Stimulated activated naive CD8-positive, alpha-beta T cell treated with anti-CD3 and anti-CD28 coated beads, Interleukin-15, amount 100 ng/mL, for 72 hours (primary cell): ENCODE data around the gene CUL4B.
"Not testable (repeated sequence)": the region's sequence is repeated elsewhere in the genome, so short reads cannot be mapped to it uniquely, and the experiment has no call there.

ENCODE experiments used
- ATAC-seq: fragments of 150-1000 bp; cut with Tn5 transposase; 2 replicates; pipeline ENCODE4 v1.10.0; 2021; ENCODE audit warnings: mild to moderate bottlenecking, moderate library complexity
- DNase-seq, 2 donors: peaks; one replicate each; pipeline ENCODE4 v3.0.0; 2021 to 2022
- H3K27ac Mint-ChIP-seq, 2 donors: one replicate each; pipeline ENCODE4 v1.8.0; 2022; ENCODE audit warnings: mild to moderate bottlenecking in 2 of 2, mixed read lengths in 2 of 2, moderate library complexity in 2 of 2
- H3K27me3 Mint-ChIP-seq: one replicate; pipeline ENCODE4 v1.8.0; 2022; ENCODE audit warnings: mixed read lengths
- H3K4me1 Mint-ChIP-seq: one replicate; pipeline ENCODE4 v1.8.0; 2022; ENCODE audit warnings: mild to moderate bottlenecking, mixed read lengths
- H3K4me3 Mint-ChIP-seq, 2 donors: one replicate each; pipeline ENCODE4 v1.8.0; 2022; ENCODE audit warnings: mild to moderate bottlenecking in 2 of 2, mixed read lengths in 2 of 2, moderate library complexity in 1 of 2
- H3K9me3 Mint-ChIP-seq, 2 donors: one replicate each; pipeline ENCODE4 v1.8.0; 2022; ENCODE audit warnings: mixed read lengths in 2 of 2

CUL4B gene

GRCh38 chrX:120560842-120561633 is at the start of gene CUL4B:
CUL4B (minus strand) TSS chrX:120560962; CDS start chrX:120560638, 324 bp downstream.
- ATAC-seq (peak; percentile 92), DNase-seq (peak; percentile 86 to 92)
- Mint-ChIP-seq H3K9me3 (no peaks in the 10 kb centered on the region), H3K4me3 (peak within 1 kb of the TSS; percentile 99 to 100), H3K27me3 (no peaks in the 10 kb centered on the region), H3K4me1 (peaks cover 6% of the 10 kb centered on the region), H3K27ac (peak within 1 kb of the TSS; percentile 99 to 100)

GRCh38 chrX:120604361-120604782 is 43.6 kb upstream of the CUL4B start:
- peak; percentile 78 for ATAC-seq
- Mint-ChIP-seq H3K9me3 (no peaks in the 10 kb centered on the region), H3K4me3 (peak overlapping the region; percentile 97 to 99), H3K27me3 (no peaks in the 10 kb centered on the region), H3K27ac (peak overlapping the region; percentile 99), H3K4me1 (no peaks in the 10 kb centered on the region)
- DNase-seq = peak in 1 of 2 donors; percentile 19

- peak within 1 kb of the TSS; percentile 99 for H3K27ac Mint-ChIP-seq
- no peaks in the 10 kb centered on the region for H3K4me1 Mint-ChIP-seq
- no peaks in the 10 kb centered on the region for H3K27me3 Mint-ChIP-seq
- H3K9me3 Mint-ChIP-seq = no peaks in the 10 kb centered on the region
- peak within 1 kb of the TSS; percentile 97 to 99 for H3K4me3 Mint-ChIP-seq
- peak; percentile 68 to 85 for DNase-seq
- peak; percentile 97 for ATAC-seq
Measured at GRCh38 chrX:120603707-120604360, 43.1 kb upstream of the CUL4B start, which contains the start of gene MCTS1. MCTS1 (plus strand) TSS chrX:120604101; CDS start chrX:120604237, 136 bp downstream.

GRCh38 chrX:120585702-120586101 is 24.9 kb upstream of the CUL4B start:
- H3K27me3 Mint-ChIP-seq = no peaks in the 10 kb centered on the region
- DNase-seq (no peak), ATAC-seq (no peak)
- H3K4me3 Mint-ChIP-seq = no peak overlapping the region
- H3K27ac Mint-ChIP-seq = no peak overlapping the region
- no peaks in the 10 kb centered on the region for H3K9me3 Mint-ChIP-seq
- peaks cover 9% of the 10 kb centered on the region for H3K4me1 Mint-ChIP-seq

GRCh38 chrX:120575379-120576114 is 14.8 kb upstream of the CUL4B start:
- DNase-seq (no peak), ATAC-seq (no peak)
- Mint-ChIP-seq H3K4me1 (no peaks in the 10 kb centered on the region), H3K27me3 (no peaks in the 10 kb centered on the region), H3K9me3 (no peaks in the 10 kb centered on the region), H3K27ac (peak overlapping the region in 1 of 2 donors; percentile 88), H3K4me3 (no peak overlapping the region)

GRCh38 chrX:120573806-120574205 is 13.0 kb upstream of the CUL4B start:
- not testable (repeated sequence) for H3K27ac Mint-ChIP-seq, ATAC-seq, H3K4me3 Mint-ChIP-seq, H3K4me1 Mint-ChIP-seq, H3K27me3 Mint-ChIP-seq, H3K9me3 Mint-ChIP-seq, DNase-seq

- H3K27ac Mint-ChIP-seq = no peak overlapping the region
Measured at GRCh38 chrX:120570011-120570600, 9.3 kb upstream of the CUL4B start.

GRCh38 chrX:120568609-120569008 is 7.8 kb upstream of the CUL4B start:
- Mint-ChIP-seq H3K9me3 (no peaks in the 10 kb centered on the region), H3K27me3 (no peaks in the 10 kb centered on the region), H3K4me3 (no peak overlapping the region), H3K27ac (no peak overlapping the region), H3K4me1 (no peaks in the 10 kb centered on the region)
- DNase-seq = no peak
- no peak for ATAC-seq

More at GRCh38 chrX:120570011-120570600, 9.3 kb upstream of the CUL4B start:
- H3K4me3 Mint-ChIP-seq = no peak overlapping the region
- H3K9me3 Mint-ChIP-seq = no peaks in the 10 kb centered on the region
- H3K4me1 Mint-ChIP-seq = no peaks in the 10 kb centered on the region
- H3K27me3 Mint-ChIP-seq = no peaks in the 10 kb centered on the region
- DNase-seq (no peak), ATAC-seq (no peak)

- no peaks in the 10 kb centered on the region for H3K4me1 Mint-ChIP-seq
- H3K9me3 Mint-ChIP-seq = no peaks in the 10 kb centered on the region
- no peak overlapping the region for H3K27ac Mint-ChIP-seq
- H3K4me3 Mint-ChIP-seq = no peak overlapping the region
- no peaks in the 10 kb centered on the region for H3K27me3 Mint-ChIP-seq
- DNase-seq (no peak), ATAC-seq (no peak)
Measured at GRCh38 chrX:120568035-120568434, 7.3 kb upstream of the CUL4B start.

GRCh38 chrX:120566817-120567216 is 6.1 kb upstream of the CUL4B start:
- H3K27me3 Mint-ChIP-seq = no peaks in the 10 kb centered on the region
- ATAC-seq = no peak
- H3K4me3 Mint-ChIP-seq = no peak overlapping the region
- H3K9me3 Mint-ChIP-seq = no peaks in the 10 kb centered on the region
- no peak overlapping the region for H3K27ac Mint-ChIP-seq
- H3K4me1 Mint-ChIP-seq = peaks cover 6% of the 10 kb centered on the region
- DNase-seq = no peak

GRCh38 chrX:120564925-120565324 is 4.2 kb upstream of the CUL4B start:
- Mint-ChIP-seq H3K4me3 (no peak overlapping the region), H3K27ac (no peak overlapping the region)

GRCh38 chrX:120562569-120562926 is 1.8 kb upstream of the CUL4B start:
- H3K4me3 Mint-ChIP-seq = peak overlapping the region in 1 of 2 donors; percentile 13
- no peak for ATAC-seq
- no peaks in the 10 kb centered on the region for H3K27me3 Mint-ChIP-seq
- peak overlapping the region in 1 of 2 donors; percentile 2 for H3K27ac Mint-ChIP-seq
- H3K4me1 Mint-ChIP-seq = peaks cover 6% of the 10 kb centered on the region
- DNase-seq = no peak
- no peaks in the 10 kb centered on the region for H3K9me3 Mint-ChIP-seq

More at GRCh38 chrX:120564925-120565324, 4.2 kb upstream of the CUL4B start:
- ATAC-seq (no peak), DNase-seq (no peak)
- Mint-ChIP-seq H3K4me1 (peaks cover 6% of the 10 kb centered on the region), H3K27me3 (no peaks in the 10 kb centered on the region), H3K9me3 (no peaks in the 10 kb centered on the region)

- peak overlapping the region; percentile 99 to 100 for H3K4me3 Mint-ChIP-seq
- no peak for ATAC-seq
- H3K9me3 Mint-ChIP-seq = no peaks in the 10 kb centered on the region
- H3K4me1 Mint-ChIP-seq = peaks cover 6% of the 10 kb centered on the region
- H3K27ac Mint-ChIP-seq = peak overlapping the region; percentile 99 to 100
- peak in 1 of 2 donors; percentile 1 for DNase-seq
- H3K27me3 Mint-ChIP-seq = no peaks in the 10 kb centered on the region
Measured at GRCh38 chrX:120561634-120562568, 1.1 kb upstream of the CUL4B start.

- peak; percentile 74 for ATAC-seq
- Mint-ChIP-seq H3K27me3 (no peaks in the 10 kb centered on the region), H3K27ac (peak overlapping the region; percentile 99 to 100), H3K4me1 (peaks cover 6% of the 10 kb centered on the region), H3K9me3 (no peaks in the 10 kb centered on the region), H3K4me3 (peak overlapping the region; percentile 99 to 100)
- DNase-seq = peak; percentile 39 to 41
Measured at GRCh38 chrX:120560405-120560841, 339 bp downstream of the CUL4B start.
